K562 (cell line): ENCODE results near the gene USP31. TPM values are rescaled to one million over a fixed set of nuclear protein-coding genes. Genes with fewer than 3 reads are reported as not detected.

Experiments
- ATAC-seq: fragments of 200-7000 bp; cut with Tn5 transposase; 3 replicates; pipeline ENCODE4 v1.9.1; 2020; ENCODE audit warnings: moderate library complexity
- BruUV-seq: library from RNA; stranded (reverse); fragments of 400-500 nt; replicated peaks from 2 replicates; lab custom pipeline; 2021; lab: Mats Ljungman, UMichigan
- CTCF ChIA-PET: fragments of 300-600 bp; formaldehyde crosslinking; extraction: SDS; loops from one replicate; lab custom pipeline; 2021; ENCODE audit warnings: low intra/inter-chr PET ratio; lab: Yijun Ruan, JAX
- POLR2A ChIA-PET: fragments of 300-600, 350-650 bp; sonication (Branson Sonifier 250); formaldehyde crosslinking; extraction: SDS; loops from one replicate; lab custom pipeline; 2021; ENCODE audit warnings: antibody characterized with exemption, inconsistent platforms; lab: Yijun Ruan, JAX
- DNase-seq, 4 experiments: peaks; one replicate each; pipeline versions ENCODE4 v3.0.0 to v3.0.0-alpha.2; 2011 to 2018; ENCODE audit warnings: low spot score in 3 of 4, mixed read lengths in 3 of 4; ENCODE audit errors: extremely low read depth in 1 of 4
- FAIRE-seq: peaks from 2 replicates; lab custom pipeline; 2011; peaks lifted over from hg19 to GRCh38; lab: Jason Lieb, UNC
- H2AFZ ChIP-seq: 2 replicates; pipeline ENCODE4 v1.6.0; 2011; ENCODE audit warnings: low read depth, low read length, control low read depth, inconsistent platforms
- H3K27ac ChIP-seq: fragments of 200-600 bp; 3 replicates; pipeline ENCODE4 v1.8.0; 2011; ENCODE audit warnings: low read depth, mild to moderate bottlenecking, control low read depth, inconsistent platforms, low read length, moderate library complexity, mixed read lengths; ENCODE audit errors: extremely low read depth
- H3K27me3 ChIP-seq, 2 experiments: fragments of 300-600 bp in 1 of 2; 2 replicates in 1 of 2; 3 replicates in 1 of 2; pipeline versions ENCODE4 v1.6.0 to v1.8.0; 2011; ENCODE audit warnings: inconsistent platforms in 2 of 2, low read length in 2 of 2, mild to moderate bottlenecking in 1 of 2, mixed read lengths in 1 of 2, moderate library complexity in 1 of 2; ENCODE audit not compliant: control insufficient read depth in 2 of 2, insufficient read depth in 2 of 2
- H3K36me3 ChIP-seq: fragments of 300-600 bp; 3 replicates; pipeline ENCODE4 v1.8.0; 2011; ENCODE audit warnings: mild to moderate bottlenecking, low read length, inconsistent platforms; ENCODE audit not compliant: control insufficient read depth, insufficient read depth
- H3K4me1 ChIP-seq, 2 experiments: fragments of 200-600 bp in 1 of 2; replicated peaks in 1 of 2; 2 replicates in 1 of 2; 3 replicates in 1 of 2; pipeline versions ENCODE4 v1.5.1 to v1.8.0; 2011; ENCODE audit warnings: inconsistent platforms in 2 of 2, low read length in 2 of 2, mild to moderate bottlenecking in 1 of 2, mixed read lengths in 1 of 2, moderate library complexity in 1 of 2; ENCODE audit not compliant: control insufficient read depth in 2 of 2, insufficient read depth in 2 of 2
- H3K4me2 ChIP-seq: 2 replicates; pipeline ENCODE4 v1.6.1; 2011; ENCODE audit warnings: low read length, control low read depth, inconsistent platforms, mixed read lengths; ENCODE audit not compliant: insufficient read depth
- H3K4me3 ChIP-seq: fragments of 200-600 bp; sonication (generic), shearing (Covaris generic); 2 replicates; pipeline ENCODE4 v1.5.1; 2016; ENCODE audit warnings: control low read depth, inconsistent platforms
- H3K79me2 ChIP-seq: fragments of 200-600 bp; 3 replicates; pipeline ENCODE4 v1.8.0; 2011; ENCODE audit warnings: low read length, inconsistent platforms; ENCODE audit not compliant: control insufficient read depth, insufficient read depth
- H3K9ac ChIP-seq, 2 experiments: 2 replicates each; pipeline versions ENCODE4 v1.6.0 to v1.6.1; 2011; ENCODE audit warnings: low read depth in 2 of 2, low read length in 2 of 2, control low read depth in 1 of 2, inconsistent platforms in 1 of 2, mild to moderate bottlenecking in 1 of 2, mixed read lengths in 1 of 2; ENCODE audit not compliant: insufficient read depth in 1 of 2
- H3K9me1 ChIP-seq: one replicate; pipeline ENCODE4 v1.6.0; 2011; ENCODE audit warnings: inconsistent platforms, mild to moderate bottlenecking, low read length, moderate library complexity; ENCODE audit not compliant: control insufficient read depth, insufficient read depth
- H3K9me3 ChIP-seq: replicated peaks from 2 replicates; pipeline ENCODE4 v1.5.1; 2011; ENCODE audit warnings: low read depth, low read length, inconsistent platforms; ENCODE audit not compliant: control insufficient read depth, insufficient read depth
- H4K20me1 ChIP-seq: replicated peaks from 2 replicates; pipeline ENCODE4 v1.6.1; 2011; ENCODE audit warnings: low read length, inconsistent platforms, mixed read lengths; ENCODE audit not compliant: control insufficient read depth, insufficient read depth
- HNRNPK ChIP-seq: fragments of 200-400 bp; formaldehyde crosslinking; IDR thresholded peaks from one replicate; pipeline ENCODE4 v1.6.1; 2018; ENCODE audit warnings: mild to moderate bottlenecking, low read depth, low read length; ENCODE audit not compliant: poor library complexity, severe bottlenecking
- MIER1 ChIP-seq: fragments of 450-650 bp; IDR thresholded peaks from 2 replicates; pipeline ENCODE4 v1.6.1; 2016; ENCODE audit warnings: antibody characterized with exemption, mild to moderate bottlenecking, low read depth
- MTA2 ChIP-seq: fragments of 450-650 bp; IDR thresholded peaks from 2 replicates; pipeline ENCODE4 v1.6.1; 2016; ENCODE audit warnings: low read depth
- NELFE ChIP-seq: IDR thresholded peaks from 2 replicates; pipeline ENCODE4 v1.6.1; 2011; ENCODE audit warnings: mild to moderate bottlenecking; ENCODE audit not compliant: insufficient read depth, insufficient read length
- PURB ChIP-seq: sonication (generic); formaldehyde crosslinking; IDR thresholded peaks from 2 replicates; pipeline ENCODE4 v1.9.0; 2021; ENCODE audit warnings: low read depth, mild to moderate bottlenecking, missing genetic modification reagents
- RBM17 ChIP-seq: fragments of 200-400 bp; formaldehyde crosslinking; IDR thresholded peaks from 2 replicates; pipeline ENCODE4 v1.6.1; 2017; ENCODE audit warnings: low read depth, mild to moderate bottlenecking, low read length, borderline replicate concordance
- RCOR1 ChIP-seq, 2 experiments: IDR thresholded peaks; 2 replicates each; pipeline ENCODE4 v1.6.1; 2012; ENCODE audit warnings: low read depth in 2 of 2, low read length in 2 of 2, borderline replicate concordance in 1 of 2, improper control_type of control experiment in 1 of 2
- XRCC4 ChIP-seq: IDR thresholded peaks from one replicate; pipeline ENCODE4 v1.6.1; 2011; ENCODE audit not compliant: insufficient read depth, insufficient read length; ENCODE audit errors: extremely low read depth
- ZBTB8A ChIP-seq: fragments of 450-650 bp; IDR thresholded peaks from 2 replicates; pipeline ENCODE4 v1.6.1; 2018; ENCODE audit warnings: mild to moderate bottlenecking, moderate library complexity; ENCODE audit not compliant: partially characterized antibody
- ZNF133 ChIP-seq: fragments of 250-450 bp; sonication (Bioruptor Pico); IDR thresholded peaks from 2 replicates; pipeline ENCODE4 v1.4.0; 2020; ENCODE audit warnings: mild to moderate bottlenecking
- ZNF764 ChIP-seq: fragments of 250-450 bp; sonication (Bioruptor Pico); IDR thresholded peaks from 2 replicates; pipeline ENCODE4 v1.4.0; 2020; ENCODE audit warnings: low read depth, mild to moderate bottlenecking, moderate library complexity
- ZNF79 ChIP-seq: fragments of 250-450 bp; sonication (Bioruptor Pico); IDR thresholded peaks from 2 replicates; pipeline ENCODE4 v1.4.0; 2020; ENCODE audit warnings: low read depth, mild to moderate bottlenecking, moderate library complexity
- WGBS: fragments of 100-300 bp; shearing (Covaris generic); methylation state at CpG from one replicate; pipeline ENCODE4 v1.1.6; 2016; ENCODE audit warnings: low coverage, mixed read lengths; ENCODE audit not compliant: insufficient coverage; ENCODE audit errors: missing lambda C conversion rate; 5-methylcytosine and 5-hydroxymethylcytosine counted together
- in situ Hi-C: fragments of 300-500 bp; cut with MboI; formaldehyde crosslinking; loops from 4 replicates; pipeline ENCODE4 v1.15.0; 2018; ENCODE audit warnings: inconsistent platforms, mixed read lengths
- intact Hi-C: fragments of 100-400 bp; cut with micrococcal nuclease; formaldehyde crosslinking; loops from 2 replicates; pipeline ENCODE4 v1.14.2; 2022
- polyA plus RNA-seq, 8 experiments: library from polyadenylated mRNA; depleted of rRNA in 4 of 8; stranded (reverse) in 5 of 8; unstranded in 3 of 8; fragments of >200 nt; fragmentation: Nextera tagmentation in 2 of 8; fragmentation: Illumina TruSeq in 1 of 8; extraction: Ambion mirVana in 2 of 8; extraction: Trizol in 1 of 8; gene quantifications; 2 replicates each; pipeline versions ENCODE4 v1.2.1 to v1.2.3, GENCODE V29; 2011 to 2014; ENCODE audit warnings: inconsistent platforms in 1 of 8, missing spikeins in 1 of 8
- total RNA-seq, 7 experiments: library from RNA; depleted of rRNA in 6 of 7; stranded (reverse); fragments of >200 nt in 6 of 7; fragmentation: Illumina TruSeq in 2 of 7; extraction: Trizol in 2 of 7; gene quantifications; 2 replicates each; pipeline versions ENCODE4 v1.2.1 to v1.2.3, GENCODE V29; 2011 to 2021; ENCODE audit warnings: low replicate concordance in 1 of 7
- TF ChIP-seq, protein P1 (sequence below): fragments of 450-650 bp; formaldehyde crosslinking; IDR thresholded peaks from 2 replicates; pipeline ENCODE4 v1.4.0; 2022; ENCODE audit warnings: mild to moderate bottlenecking, moderate library complexity
- TF ChIP-seq, protein P2 (sequence below): fragments of 250-450 bp; sonication (Bioruptor Pico); IDR thresholded peaks from 2 replicates; pipeline ENCODE4 v1.9.0; 2021; ENCODE audit warnings: mild to moderate bottlenecking
- TF ChIP-seq, protein P3 (sequence below), 3 experiments: fragments of 200-800 bp in 1 of 3; fragments of 250-450 bp in 1 of 3; fragments of 450-650 bp in 1 of 3; sonication (Bioruptor Pico) in 1 of 3; sonication (Bioruptor generic) in 1 of 3; formaldehyde crosslinking in 1 of 3; IDR thresholded peaks; 2 replicates each; pipeline versions ENCODE4 v1.6.1 to v1.8.0; 2016 to 2022; ENCODE audit warnings: mild to moderate bottlenecking in 2 of 3, missing genetic modification characterization in 2 of 3, missing compliant biosample characterization in 1 of 3, moderate library complexity in 1 of 3
- TF ChIP-seq, protein P4 (sequence below): fragments of 450-650 bp; IDR thresholded peaks from 2 replicates; pipeline ENCODE4 v1.6.1; 2016; ENCODE audit warnings: missing biosample characterization, missing genetic modification characterization

Gene USP31
- total and polyA plus RNA-seq, 9 of the 15 experiments (the other 6 are each of a cell fraction or from before 2014, with no cell fraction given) = 0.56 to 4.9 (median 2.9) TPM

DNA sequence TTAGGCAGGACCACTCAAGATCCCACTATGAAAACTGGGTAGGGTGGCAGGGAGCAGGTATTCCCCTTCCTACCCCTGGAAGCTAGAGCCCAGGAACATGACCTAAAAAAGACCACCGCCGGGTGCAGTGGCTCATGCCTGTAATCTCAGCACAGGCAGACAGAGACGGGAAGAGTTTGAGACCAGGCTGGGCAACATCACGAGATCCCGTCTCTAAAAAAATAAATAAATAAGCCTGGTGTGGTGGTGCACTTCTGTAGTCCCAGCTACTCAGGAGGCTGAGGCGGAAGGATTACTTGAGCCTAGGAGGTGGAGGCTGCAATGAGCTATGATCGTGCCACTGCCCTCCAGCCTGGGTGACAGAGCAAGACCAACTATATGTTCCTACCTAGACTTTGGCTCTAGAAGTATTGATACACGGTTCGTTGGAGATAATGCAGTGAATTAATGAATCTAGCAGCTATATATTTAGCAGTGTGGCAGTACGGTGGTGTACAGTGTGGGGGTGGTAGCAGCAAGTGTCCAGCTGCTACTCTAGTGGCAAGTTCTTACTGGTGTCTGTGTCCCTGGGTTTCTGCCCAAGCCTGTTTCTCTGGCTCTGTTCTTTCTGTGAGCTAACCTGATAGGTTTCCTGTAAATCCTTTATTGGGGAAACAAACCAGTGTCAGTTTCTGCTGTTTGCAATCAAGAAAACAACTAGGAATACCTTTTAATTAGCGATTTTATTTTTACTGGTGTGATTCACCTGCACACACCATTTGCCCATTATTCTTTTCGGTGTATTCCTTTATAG is 3.3 kb upstream of the USP31 start:
- intact Hi-C loops (no loop called here), in situ Hi-C loops (no loop called here)
- Histone ChIP-seq H3K9me3 (no peaks in the 10 kb centered on the region), H4K20me1 (no peaks in the 10 kb centered on the region; the same call in 1 of the 2 replicates), H3K4me1 (peaks cover 8 to 13% of the 10 kb centered on the region in 2 experiments; a peak in 4 of 5 replicates), H3K36me3 (no peaks in the 10 kb centered on the region), H3K4me2 (no peak overlapping the region), H3K9ac (no peak overlapping the region), H2AFZ (no peak overlapping the region), H3K27me3 (peaks cover 0 to 14% of the 10 kb centered on the region in 2 experiments; a peak in 3 of 5 replicates), H3K4me3 (no peak overlapping the region), H3K9me1 (no peaks in the 10 kb centered on the region), H3K79me2 (peaks cover 9% of the 10 kb centered on the region), H3K27ac (no peak overlapping the region)
- ATAC-seq (no peak), FAIRE-seq (no peak), DNase-seq (no peak)
- 9% methylated on average over 12 of the region's 12 CpGs for WGBS
- ChIA-PET CTCF (no interaction called here), POLR2A (interaction anchor here (0.6 to 0.7 kb wide), 3 partner anchors 39 to 1852 kb away, joined by 3 to 5 read pairs (median 3); no protein-coding TSS in a partner anchor)
- no TSS peak for BruUV-seq
- TF ChIP-seq MTA2 (no peak), XRCC4 (no peak), NELFE (no peak), ZNF79 (CRISPR knock-in tag) (no peak), MIER1 (no peak), RBM17 (no peak), PURB (CRISPR knock-in tag) (no peak), ZNF133 (no peak), HNRNPK (no peak), ZNF764 (CRISPR knock-in tag) (no peak), ZBTB8A (no peak), RCOR1 (IDR thresholded peaks at IDR 0.05; ENCODE audit: borderline replicate concordance in 1 of 2, low read depth in 2 of 2, low read length in 2 of 2) (no peak)
- TF ChIP-seq, protein P1, sequence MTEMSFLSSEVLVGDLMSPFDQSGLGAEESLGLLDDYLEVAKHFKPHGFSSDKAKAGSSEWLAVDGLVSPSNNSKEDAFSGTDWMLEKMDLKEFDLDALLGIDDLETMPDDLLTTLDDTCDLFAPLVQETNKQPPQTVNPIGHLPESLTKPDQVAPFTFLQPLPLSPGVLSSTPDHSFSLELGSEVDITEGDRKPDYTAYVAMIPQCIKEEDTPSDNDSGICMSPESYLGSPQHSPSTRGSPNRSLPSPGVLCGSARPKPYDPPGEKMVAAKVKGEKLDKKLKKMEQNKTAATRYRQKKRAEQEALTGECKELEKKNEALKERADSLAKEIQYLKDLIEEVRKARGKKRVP (CRISPR knock-in tag) = no peak
- TF ChIP-seq, protein P2, sequence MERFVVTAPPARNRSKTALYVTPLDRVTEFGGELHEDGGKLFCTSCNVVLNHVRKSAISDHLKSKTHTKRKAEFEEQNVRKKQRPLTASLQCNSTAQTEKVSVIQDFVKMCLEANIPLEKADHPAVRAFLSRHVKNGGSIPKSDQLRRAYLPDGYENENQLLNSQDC = no peak
- TF ChIP-seq, protein P3, sequence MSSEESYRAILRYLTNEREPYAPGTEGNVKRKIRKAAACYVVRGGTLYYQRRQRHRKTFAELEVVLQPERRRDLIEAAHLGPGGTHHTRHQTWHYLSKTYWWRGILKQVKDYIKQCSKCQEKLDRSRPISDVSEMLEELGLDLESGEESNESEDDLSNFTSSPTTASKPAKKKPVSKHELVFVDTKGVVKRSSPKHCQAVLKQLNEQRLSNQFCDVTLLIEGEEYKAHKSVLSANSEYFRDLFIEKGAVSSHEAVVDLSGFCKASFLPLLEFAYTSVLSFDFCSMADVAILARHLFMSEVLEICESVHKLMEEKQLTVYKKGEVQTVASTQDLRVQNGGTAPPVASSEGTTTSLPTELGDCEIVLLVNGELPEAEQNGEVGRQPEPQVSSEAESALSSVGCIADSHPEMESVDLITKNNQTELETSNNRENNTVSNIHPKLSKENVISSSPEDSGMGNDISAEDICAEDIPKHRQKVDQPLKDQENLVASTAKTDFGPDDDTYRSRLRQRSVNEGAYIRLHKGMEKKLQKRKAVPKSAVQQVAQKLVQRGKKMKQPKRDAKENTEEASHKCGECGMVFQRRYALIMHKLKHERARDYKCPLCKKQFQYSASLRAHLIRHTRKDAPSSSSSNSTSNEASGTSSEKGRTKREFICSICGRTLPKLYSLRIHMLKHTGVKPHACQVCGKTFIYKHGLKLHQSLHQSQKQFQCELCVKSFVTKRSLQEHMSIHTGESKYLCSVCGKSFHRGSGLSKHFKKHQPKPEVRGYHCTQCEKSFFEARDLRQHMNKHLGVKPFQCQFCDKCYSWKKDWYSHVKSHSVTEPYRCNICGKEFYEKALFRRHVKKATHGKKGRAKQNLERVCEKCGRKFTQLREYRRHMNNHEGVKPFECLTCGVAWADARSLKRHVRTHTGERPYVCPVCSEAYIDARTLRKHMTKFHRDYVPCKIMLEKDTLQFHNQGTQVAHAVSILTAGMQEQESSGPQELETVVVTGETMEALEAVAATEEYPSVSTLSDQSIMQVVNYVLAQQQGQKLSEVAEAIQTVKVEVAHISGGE (CRISPR knock-in tag; IDR thresholded peaks at IDR 0.05) = no peak
- TF ChIP-seq, protein P4, sequence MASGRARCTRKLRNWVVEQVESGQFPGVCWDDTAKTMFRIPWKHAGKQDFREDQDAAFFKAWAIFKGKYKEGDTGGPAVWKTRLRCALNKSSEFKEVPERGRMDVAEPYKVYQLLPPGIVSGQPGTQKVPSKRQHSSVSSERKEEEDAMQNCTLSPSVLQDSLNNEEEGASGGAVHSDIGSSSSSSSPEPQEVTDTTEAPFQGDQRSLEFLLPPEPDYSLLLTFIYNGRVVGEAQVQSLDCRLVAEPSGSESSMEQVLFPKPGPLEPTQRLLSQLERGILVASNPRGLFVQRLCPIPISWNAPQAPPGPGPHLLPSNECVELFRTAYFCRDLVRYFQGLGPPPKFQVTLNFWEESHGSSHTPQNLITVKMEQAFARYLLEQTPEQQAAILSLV = no peak
